Measurements from ENCODE around the gene CCDC138. TPM values are rescaled to one million over a fixed set of nuclear protein-coding genes. Genes with fewer than 3 reads are reported as not detected.

CCDC138 gene
- total RNA-seq, 2 experiments from 2014 or later: 21.5 to 28.1 TPM

DNA sequence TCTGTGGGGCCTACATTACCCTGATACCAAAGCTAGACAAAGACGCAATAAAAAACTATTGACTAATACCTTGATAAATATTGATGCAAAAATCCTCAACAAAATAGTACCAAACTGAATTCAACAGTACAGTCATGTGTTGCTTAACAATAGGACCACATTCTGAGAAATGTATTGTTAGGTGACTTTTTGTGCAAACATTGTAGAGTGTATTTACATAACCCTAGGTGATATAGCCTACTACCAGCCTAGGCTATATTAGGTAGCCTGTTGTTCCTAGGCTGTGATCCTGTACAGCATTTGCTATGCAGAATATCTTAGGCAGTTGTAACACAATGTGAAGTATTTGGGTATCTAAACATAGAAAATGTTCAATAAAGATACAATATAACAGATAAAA is 36.7 kb downstream of the CCDC138 start:
- no peaks in the 10 kb centered on the region; the same call in 1 of the 2 replicates for H3K9me3 ChIP-seq (ENCODE audit: low read length)
- no peaks in the 10 kb centered on the region for H4K20me1 ChIP-seq (ENCODE audit: insufficient read depth, low read length)
- H3K4me1 ChIP-seq (ENCODE audit: insufficient read depth, low read length, poor library complexity, severe bottlenecking): no peaks in the 10 kb centered on the region
- ChIA-PET POLR2A (interaction anchor here (0.6 kb wide), 1 partner anchor 38 kb away, joined by 3 read pairs; no protein-coding TSS in a partner anchor), CTCF (ENCODE audit: unreplicated experiment) (no interaction called here)
- H2AFZ ChIP-seq (ENCODE audit: low read length): no peak overlapping the region
- peaks cover 80% of the 10 kb centered on the region for H3K36me3 ChIP-seq (ENCODE audit: insufficient read depth, low read length)
- intact Hi-C loops (cut with micrococcal nuclease; ENCODE audit: unreplicated experiment): no loop called here
- no TSS peak for BruUV-seq (replicated peaks)
- H3K79me2 ChIP-seq (ENCODE audit: insufficient read depth, low read depth, low read length): no peaks in the 10 kb centered on the region
- no peaks in the 10 kb centered on the region for H3K9me2 ChIP-seq (ENCODE audit: insufficient read depth, low read length)
- no peak overlapping the region for H3K27ac ChIP-seq (ENCODE audit: low read depth, low read length, poor library complexity, severe bottlenecking)
- DNase-seq (ENCODE audit: low spot score): no peak
- H3K4me3 ChIP-seq (ENCODE audit: low read depth, low read length, poor library complexity, severe bottlenecking): no peak overlapping the region
- H3K4me2 ChIP-seq (ENCODE audit: low read length): no peak overlapping the region
- no peak for TF ChIP-seq EZH2phosphoT487 (IDR thresholded peaks at IDR 0.05; ENCODE audit: borderline replicate concordance, low read depth, low read length)
- TF ChIP-seq, protein P1, sequence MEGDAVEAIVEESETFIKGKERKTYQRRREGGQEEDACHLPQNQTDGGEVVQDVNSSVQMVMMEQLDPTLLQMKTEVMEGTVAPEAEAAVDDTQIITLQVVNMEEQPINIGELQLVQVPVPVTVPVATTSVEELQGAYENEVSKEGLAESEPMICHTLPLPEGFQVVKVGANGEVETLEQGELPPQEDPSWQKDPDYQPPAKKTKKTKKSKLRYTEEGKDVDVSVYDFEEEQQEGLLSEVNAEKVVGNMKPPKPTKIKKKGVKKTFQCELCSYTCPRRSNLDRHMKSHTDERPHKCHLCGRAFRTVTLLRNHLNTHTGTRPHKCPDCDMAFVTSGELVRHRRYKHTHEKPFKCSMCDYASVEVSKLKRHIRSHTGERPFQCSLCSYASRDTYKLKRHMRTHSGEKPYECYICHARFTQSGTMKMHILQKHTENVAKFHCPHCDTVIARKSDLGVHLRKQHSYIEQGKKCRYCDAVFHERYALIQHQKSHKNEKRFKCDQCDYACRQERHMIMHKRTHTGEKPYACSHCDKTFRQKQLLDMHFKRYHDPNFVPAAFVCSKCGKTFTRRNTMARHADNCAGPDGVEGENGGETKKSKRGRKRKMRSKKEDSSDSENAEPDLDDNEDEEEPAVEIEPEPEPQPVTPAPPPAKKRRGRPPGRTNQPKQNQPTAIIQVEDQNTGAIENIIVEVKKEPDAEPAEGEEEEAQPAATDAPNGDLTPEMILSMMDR (conservative IDR thresholded peaks at IDR 0.05; ENCODE audit: low read length): no peak

DNA sequence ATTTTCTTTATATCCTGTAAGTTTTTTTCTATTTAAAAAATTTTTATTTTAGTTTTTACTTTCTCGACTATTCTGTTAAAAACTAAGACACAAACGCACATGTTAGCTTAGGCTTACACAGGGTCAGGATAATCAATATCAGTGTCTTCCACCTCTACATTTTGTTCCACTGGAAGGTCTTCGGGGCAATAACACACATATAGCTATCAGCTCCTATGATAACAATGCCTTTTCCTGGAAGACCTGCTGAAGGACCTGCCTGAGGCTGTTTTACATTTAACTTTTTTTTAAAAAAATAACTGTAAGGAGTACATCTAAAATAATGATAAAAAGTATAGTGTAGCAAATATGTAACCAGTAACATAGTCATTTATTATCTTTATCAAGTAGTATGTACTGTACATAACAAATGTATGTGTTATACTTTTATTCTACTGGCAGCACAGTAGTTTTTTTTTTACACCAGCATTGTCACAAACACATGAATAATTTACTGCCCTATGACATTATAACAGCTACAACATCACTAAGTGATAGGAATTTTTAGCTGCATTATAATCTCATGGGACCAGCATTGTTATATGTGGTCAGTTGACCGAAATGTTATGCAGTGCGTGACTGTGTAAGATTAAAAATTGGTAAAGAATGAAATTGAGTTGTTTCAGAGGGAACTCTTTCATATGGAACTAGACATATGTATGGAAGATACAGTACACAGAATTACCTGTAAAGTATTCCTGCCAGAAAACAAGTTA is 37.9 kb downstream of the CCDC138 start:
- Histone ChIP-seq H3K4me3 (ENCODE audit: low read depth, low read length, poor library complexity, severe bottlenecking) (no peak overlapping the region), H4K20me1 (ENCODE audit: insufficient read depth, low read length) (no peaks in the 10 kb centered on the region), H3K36me3 (ENCODE audit: insufficient read depth, low read length) (peaks cover 72% of the 10 kb centered on the region), H3K9me3 (ENCODE audit: low read length) (no peaks in the 10 kb centered on the region; the same call in 1 of the 2 replicates), H3K4me1 (ENCODE audit: insufficient read depth, low read length, poor library complexity, severe bottlenecking) (no peaks in the 10 kb centered on the region), H3K9me2 (ENCODE audit: insufficient read depth, low read length) (no peaks in the 10 kb centered on the region), H3K27ac (ENCODE audit: low read depth, low read length, poor library complexity, severe bottlenecking) (no peak overlapping the region), H3K79me2 (ENCODE audit: insufficient read depth, low read depth, low read length) (no peaks in the 10 kb centered on the region), H3K4me2 (ENCODE audit: low read length) (no peak overlapping the region), H2AFZ (ENCODE audit: low read length) (no peak overlapping the region)
- CTCF ChIA-PET (ENCODE audit: unreplicated experiment): no interaction called here
- no peak for DNase-seq (ENCODE audit: low spot score)
- POLR2A ChIA-PET: no interaction called here
- TF ChIP-seq, protein P1 (conservative IDR thresholded peaks at IDR 0.05; ENCODE audit: low read length): no peak
- TF ChIP-seq EZH2phosphoT487 (IDR thresholded peaks at IDR 0.05; ENCODE audit: borderline replicate concordance, low read depth, low read length): no peak
- BruUV-seq (replicated peaks): no TSS peak
- intact Hi-C loops (cut with micrococcal nuclease; ENCODE audit: unreplicated experiment): no loop called here

DNA sequence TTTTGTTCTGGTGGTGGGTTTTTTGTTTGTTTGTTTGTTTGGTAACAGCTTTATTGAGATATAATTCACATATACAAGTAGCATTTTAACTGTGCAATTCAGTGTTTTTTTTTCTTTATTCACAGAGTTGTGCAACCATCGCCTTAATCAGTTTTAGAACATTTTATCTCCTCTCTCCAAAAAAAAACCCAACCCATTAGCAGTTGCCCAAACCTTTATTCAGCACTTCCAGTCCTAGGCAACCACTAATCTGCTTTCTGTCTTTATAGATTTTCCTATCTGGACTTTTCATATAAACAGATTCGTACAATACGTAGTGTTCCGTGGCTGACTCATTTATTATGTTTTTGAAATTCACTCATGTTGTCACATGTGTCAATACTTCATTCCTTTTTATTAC is 38.7 kb downstream of the CCDC138 start:
- POLR2A ChIA-PET: no interaction called here
- no peaks in the 10 kb centered on the region; the same call in 1 of the 2 replicates for H3K9me3 ChIP-seq (ENCODE audit: low read length)
- H3K9me2 ChIP-seq (ENCODE audit: insufficient read depth, low read length): no peaks in the 10 kb centered on the region
- H3K27ac ChIP-seq (ENCODE audit: low read depth, low read length, poor library complexity, severe bottlenecking): no peak overlapping the region
- no peak for DNase-seq (ENCODE audit: low spot score)
- no peaks in the 10 kb centered on the region for H3K79me2 ChIP-seq (ENCODE audit: insufficient read depth, low read depth, low read length)
- H3K36me3 ChIP-seq (ENCODE audit: insufficient read depth, low read length): peaks cover 64% of the 10 kb centered on the region
- TF ChIP-seq EZH2phosphoT487 (IDR thresholded peaks at IDR 0.05; ENCODE audit: borderline replicate concordance, low read depth, low read length): no peak
- TF ChIP-seq, protein P1 (conservative IDR thresholded peaks at IDR 0.05; ENCODE audit: low read length): no peak
- BruUV-seq (replicated peaks): no TSS peak
- H3K4me2 ChIP-seq (ENCODE audit: low read length): no peak overlapping the region
- CTCF ChIA-PET (ENCODE audit: unreplicated experiment): no interaction called here
- H2AFZ ChIP-seq (ENCODE audit: low read length): no peak overlapping the region
- no peak overlapping the region for H3K4me3 ChIP-seq (ENCODE audit: low read depth, low read length, poor library complexity, severe bottlenecking)
- no peaks in the 10 kb centered on the region for H4K20me1 ChIP-seq (ENCODE audit: insufficient read depth, low read length)
- H3K4me1 ChIP-seq (ENCODE audit: insufficient read depth, low read length, poor library complexity, severe bottlenecking): no peaks in the 10 kb centered on the region
- intact Hi-C loops (cut with micrococcal nuclease; ENCODE audit: unreplicated experiment): no loop called here
